ENCODE results near the gene CPD. TPM values are rescaled to one million over a fixed set of nuclear protein-coding genes. Genes with fewer than 3 reads are reported as not detected.

The CPD gene
- total and polyA plus RNA-seq, 2 of the 13 experiments (the other 11 are each of a cell fraction or from before 2014, with no cell fraction given) = 46.1 to 72.3 TPM

DNA sequence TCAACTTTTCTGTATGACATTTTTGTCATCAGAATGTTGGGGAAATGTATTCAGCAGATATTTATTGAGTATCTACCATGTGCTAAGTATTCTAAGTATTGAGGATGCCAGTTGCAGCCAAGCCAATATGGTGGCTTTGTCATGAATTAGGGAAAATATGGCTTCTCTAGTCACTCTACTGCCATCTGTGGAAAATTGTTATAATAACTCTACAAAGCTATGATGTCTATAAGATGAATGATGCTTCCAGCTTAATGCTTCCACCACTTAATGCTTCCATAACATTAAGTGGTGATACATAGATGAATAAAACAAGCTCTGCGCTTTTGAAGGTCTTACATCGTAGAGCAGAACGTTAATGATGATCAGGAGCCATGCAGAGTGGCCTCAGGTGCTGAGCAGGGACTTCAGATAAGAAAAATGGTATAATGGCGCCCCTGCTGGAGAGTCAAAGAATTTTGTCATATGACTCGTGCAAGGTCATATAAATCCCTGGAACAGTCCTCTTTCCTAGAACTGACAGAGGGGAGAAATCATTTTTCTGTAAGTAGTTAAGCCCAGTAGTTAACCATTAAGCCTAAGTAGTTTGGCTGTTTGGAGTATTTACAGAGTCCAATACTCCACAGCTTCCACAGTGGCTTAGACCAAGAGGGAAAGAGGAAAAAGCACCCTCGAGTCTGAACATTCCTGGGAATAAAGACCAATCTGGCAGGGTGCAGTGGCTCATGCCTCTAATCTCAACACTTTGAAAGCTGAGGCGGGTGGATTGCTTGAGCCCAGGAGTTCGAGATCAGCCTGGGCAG is 42.2 kb upstream of the CPD start (continued):
- TF ChIP-seq MAZ (IDR thresholded peaks at IDR 0.05; ENCODE audit: borderline replicate concordance, low read depth, low read length) (no peak), MAZ (CRISPR knock-in tag; IDR thresholded peaks at IDR 0.05; ENCODE audit: low read depth) (0 out of 2 replicates have a peak, but pooled peaks have one; percentile 52), STAG1 (CRISPR knock-in tag; IDR thresholded peaks at IDR 0.05) (peak; percentile 86), DMAP1 (CRISPR knock-in tag; IDR thresholded peaks at IDR 0.05) (peak; percentile 51; the same call in 1 of the 2 replicates), ZNF792 (CRISPR knock-in tag; IDR thresholded peaks at IDR 0.05) (peak; percentile 69; the same call in 1 of the 2 replicates), ZNF557 (CRISPR knock-in tag; IDR thresholded peaks at IDR 0.05) (no peak), ZNF569 (CRISPR knock-in tag; IDR thresholded peaks at IDR 0.05; ENCODE audit: borderline replicate concordance) (no peak), HHEX (CRISPR knock-in tag; IDR thresholded peaks at IDR 0.05) (no peak), RFX5 (IDR thresholded peaks at IDR 0.05; ENCODE audit: low read depth, low read length) (no peak), PBX2 (CRISPR knock-in tag; IDR thresholded peaks at IDR 0.05) (no peak), NFKB2 (CRISPR knock-in tag; IDR thresholded peaks at IDR 0.05; ENCODE audit: borderline replicate concordance) (no peak), NR2F1 (CRISPR knock-in tag; IDR thresholded peaks at IDR 0.05) (0 out of 4 replicates have a peak, but pooled peaks of 1 of the 2 experiments have one; percentile 15), ZNF780A (CRISPR knock-in tag; IDR thresholded peaks at IDR 0.05) (no peak), PRMT3 (CRISPR knock-in tag; IDR thresholded peaks at IDR 0.05; ENCODE audit: borderline replicate concordance, low read depth) (no peak), HOXA7 (CRISPR knock-in tag; IDR thresholded peaks at IDR 0.05) (no peak), THYN1 (CRISPR knock-in tag; IDR thresholded peaks at IDR 0.05; ENCODE audit: borderline replicate concordance, low read depth) (no peak), NFRKB (IDR thresholded peaks at IDR 0.05) (no peak), SAP130 (CRISPR knock-in tag; IDR thresholded peaks at IDR 0.05; ENCODE audit: low read depth) (peak; percentile 78), ZSCAN31 (CRISPR knock-in tag; IDR thresholded peaks at IDR 0.05; ENCODE audit: low read depth) (peak; percentile 72; the same call in 1 of the 2 replicates), ZNF552 (CRISPR knock-in tag; IDR thresholded peaks at IDR 0.05; ENCODE audit: borderline replicate concordance) (no peak), EED (CRISPR knock-in tag; IDR thresholded peaks at IDR 0.05) (no peak), KLF11 (CRISPR knock-in tag; IDR thresholded peaks at IDR 0.05) (0 out of 2 replicates have a peak, but pooled peaks have one; percentile 54), KDM6A (CRISPR knock-in tag; IDR thresholded peaks at IDR 0.05; ENCODE audit: low read depth) (peak; percentile 73), CHCHD3 (CRISPR knock-in tag; IDR thresholded peaks at IDR 0.05) (no peak), ZNF224 (CRISPR knock-in tag; IDR thresholded peaks at IDR 0.05) (no peak), PLRG1 (conservative IDR thresholded peaks at IDR 0.05) (no peak), ZNF782 (CRISPR knock-in tag; IDR thresholded peaks at IDR 0.05; ENCODE audit: borderline replicate concordance) (no peak; the same call in 1 of the 2 replicates), BRCA1 (CRISPR knock-in tag; IDR thresholded peaks at IDR 0.05) (0 out of 2 replicates have a peak, but pooled peaks have one; percentile 53), ZNF563 (CRISPR knock-in tag; IDR thresholded peaks at IDR 0.05) (no peak), SSRP1 (CRISPR knock-in tag; IDR thresholded peaks at IDR 0.05) (no peak), ZNF577 (CRISPR knock-in tag; IDR thresholded peaks at IDR 0.05; ENCODE audit: borderline replicate concordance, low read depth) (no peak), ZNF562 (CRISPR knock-in tag; IDR thresholded peaks at IDR 0.05; ENCODE audit: borderline replicate concordance) (no peak), TSC22D2 (CRISPR knock-in tag; IDR thresholded peaks at IDR 0.05; ENCODE audit: borderline replicate concordance) (no peak), CREM (IDR thresholded peaks at IDR 0.05) (peak; percentile 48), CREM (CRISPR knock-in tag; IDR thresholded peaks at IDR 0.05) (no peak)
